Measurements from ENCODE around the gene TLR2. TPM values are rescaled to one million over a fixed set of nuclear protein-coding genes. Genes with fewer than 3 reads are reported as not detected.
"Not testable (repeated sequence)": the region's sequence is repeated elsewhere in the genome, so short reads cannot be mapped to it uniquely, and the experiment has no call there.

The TLR2 gene
- total RNA-seq, 1 experiment from 2014 or later, result 10.8 TPM

GRCh38 chr4:153661215-153661822 lies 22.8 kb upstream of the TLR2 start:
- BruUV-seq (replicated peaks), result no TSS peak
- Mint-ChIP-seq H3K4me3 (ENCODE audit: low read depth, unreplicated experiment) (no peak overlapping the region), H3K4me1 (ENCODE audit: low read depth, unreplicated experiment) (no peaks in the 10 kb centered on the region), H3K27me3 (ENCODE audit: unreplicated experiment) (no peaks in the 10 kb centered on the region), H3K36me3 (ENCODE audit: insufficient read depth, unreplicated experiment) (no peaks in the 10 kb centered on the region), H3K9me3 (ENCODE audit: low read depth, unreplicated experiment) (peaks cover 6% of the 10 kb centered on the region), H3K27ac (ENCODE audit: unreplicated experiment) (no peak overlapping the region)
- no peak for TF ChIP-seq CTCF (IDR thresholded peaks at IDR 0.05; ENCODE audit: unreplicated experiment)
- CTCF ChIA-PET, result no interaction called here
- intact Hi-C loops (cut with micrococcal nuclease; ENCODE audit: unreplicated experiment), result no loop called here
- DNase-seq, result no peak

GRCh38 chr4:153661908-153662307 lies 22.2 kb upstream of the TLR2 start:
- peaks cover 2% of the 10 kb centered on the region for H3K4me1 Mint-ChIP-seq (ENCODE audit: low read depth, unreplicated experiment)
- no peaks in the 10 kb centered on the region for H3K36me3 Mint-ChIP-seq (ENCODE audit: insufficient read depth, unreplicated experiment)
- no peak overlapping the region for H3K27ac Mint-ChIP-seq (ENCODE audit: unreplicated experiment)
- CTCF ChIA-PET, result no interaction called here
- H3K27me3 Mint-ChIP-seq (ENCODE audit: unreplicated experiment), result peaks cover 4% of the 10 kb centered on the region
- intact Hi-C loops (cut with micrococcal nuclease; ENCODE audit: unreplicated experiment), result no loop called here
- no peak for TF ChIP-seq CTCF (IDR thresholded peaks at IDR 0.05; ENCODE audit: unreplicated experiment)
- no peak for DNase-seq
- no TSS peak for BruUV-seq (replicated peaks)
- H3K4me3 Mint-ChIP-seq (ENCODE audit: low read depth, unreplicated experiment), result no peak overlapping the region
- peaks cover 6% of the 10 kb centered on the region for H3K9me3 Mint-ChIP-seq (ENCODE audit: low read depth, unreplicated experiment)

GRCh38 chr4:153663667-153664066 lies 20.4 kb upstream of the TLR2 start:
- TF ChIP-seq CTCF (IDR thresholded peaks at IDR 0.05; ENCODE audit: unreplicated experiment), result no peak
- Mint-ChIP-seq H3K4me3 (ENCODE audit: low read depth, unreplicated experiment) (no peak overlapping the region), H3K27me3 (ENCODE audit: unreplicated experiment) (peaks cover 13% of the 10 kb centered on the region), H3K4me1 (ENCODE audit: low read depth, unreplicated experiment) (peaks cover 6% of the 10 kb centered on the region), H3K27ac (ENCODE audit: unreplicated experiment) (no peak overlapping the region), H3K36me3 (ENCODE audit: insufficient read depth, unreplicated experiment) (no peaks in the 10 kb centered on the region), H3K9me3 (ENCODE audit: low read depth, unreplicated experiment) (peaks cover 9% of the 10 kb centered on the region)
- intact Hi-C loops (cut with micrococcal nuclease; ENCODE audit: unreplicated experiment), result no loop called here
- no TSS peak for BruUV-seq (replicated peaks)
- no peak for DNase-seq
- CTCF ChIA-PET, result interaction anchor here (1.0 kb wide), 1 partner anchor 14 kb away, joined by 3 read pairs; no protein-coding TSS in a partner anchor

- H3K27me3 Mint-ChIP-seq (ENCODE audit: unreplicated experiment), result peaks cover 21% of the 10 kb centered on the region
- H3K4me1 Mint-ChIP-seq (ENCODE audit: low read depth, unreplicated experiment); BruUV-seq (replicated peaks); intact Hi-C loops (cut with micrococcal nuclease; ENCODE audit: unreplicated experiment); CTCF ChIA-PET; H3K4me3 Mint-ChIP-seq (ENCODE audit: low read depth, unreplicated experiment); DNase-seq; H3K36me3 Mint-ChIP-seq (ENCODE audit: insufficient read depth, unreplicated experiment); H3K9me3 Mint-ChIP-seq (ENCODE audit: low read depth, unreplicated experiment); H3K27ac Mint-ChIP-seq (ENCODE audit: unreplicated experiment): not testable (repeated sequence)
Measured at GRCh38 chr4:153666505-153666904, 17.6 kb upstream of the TLR2 start.

GRCh38 chr4:153668647-153669046 lies 15.4 kb upstream of the TLR2 start:
- TF ChIP-seq CTCF (IDR thresholded peaks at IDR 0.05; ENCODE audit: unreplicated experiment), result no peak
- CTCF ChIA-PET, result no interaction called here
- no peak for DNase-seq
- Mint-ChIP-seq H3K4me3 (ENCODE audit: low read depth, unreplicated experiment) (no peak overlapping the region), H3K36me3 (ENCODE audit: insufficient read depth, unreplicated experiment) (no peaks in the 10 kb centered on the region), H3K27me3 (ENCODE audit: unreplicated experiment) (peaks cover 21% of the 10 kb centered on the region), H3K4me1 (ENCODE audit: low read depth, unreplicated experiment) (peaks cover 6% of the 10 kb centered on the region), H3K9me3 (ENCODE audit: low read depth, unreplicated experiment) (peaks cover 3% of the 10 kb centered on the region), H3K27ac (ENCODE audit: unreplicated experiment) (no peak overlapping the region)
- no TSS peak for BruUV-seq (replicated peaks)
- intact Hi-C loops (cut with micrococcal nuclease; ENCODE audit: unreplicated experiment), result no loop called here
